Astrocyte (in vitro differentiated cells and primary cell): ENCODE results near the gene MYO9A. TPM values are rescaled to one million over a fixed set of nuclear protein-coding genes. Genes with fewer than 3 reads are reported as not detected.

Experiments used
- DNase-seq: peaks from one replicate; pipeline ENCODE4 v3.0.0-alpha.2; 2010; ENCODE audit warnings: low read depth
- FAIRE-seq: peaks from 2 replicates; lab custom pipeline; 2011; peaks lifted over from hg19 to GRCh38; lab: Jason Lieb, UNC
- H2AFZ ChIP-seq: 2 replicates; pipeline ENCODE4 v1.6.0; 2012; ENCODE audit warnings: low read depth, low read length, inconsistent platforms
- H3K27ac ChIP-seq: 2 replicates; pipeline ENCODE4 v1.5.1; 2011; ENCODE audit warnings: low read depth, low read length, inconsistent platforms
- H3K27me3 ChIP-seq: 2 replicates; pipeline ENCODE4 v1.6.0; 2011; ENCODE audit warnings: low read length, inconsistent platforms; ENCODE audit not compliant: insufficient read depth
- H3K36me3 ChIP-seq: 2 replicates; pipeline ENCODE4 v1.5.1; 2011; ENCODE audit warnings: low read length, inconsistent platforms; ENCODE audit not compliant: insufficient read depth
- H3K4me1 ChIP-seq: 2 replicates; pipeline ENCODE4 v1.5.1; 2011; ENCODE audit warnings: low read length, inconsistent platforms; ENCODE audit not compliant: insufficient read depth
- H3K4me2 ChIP-seq: 2 replicates; pipeline ENCODE4 v1.6.0; 2012; ENCODE audit warnings: low read length, inconsistent platforms
- H3K4me3 ChIP-seq: 2 replicates; pipeline ENCODE4 v1.5.1; 2011; ENCODE audit warnings: low read depth, mild to moderate bottlenecking, low read length, inconsistent platforms; ENCODE audit not compliant: insufficient read depth
- H3K79me2 ChIP-seq: 2 replicates; pipeline ENCODE4 v1.6.0; 2012; ENCODE audit warnings: mild to moderate bottlenecking, low read length, inconsistent platforms; ENCODE audit not compliant: insufficient read depth
- H3K9ac ChIP-seq: 2 replicates; pipeline ENCODE4 v1.6.0; 2012; ENCODE audit warnings: mild to moderate bottlenecking, low read length, inconsistent platforms
- H3K9me3 ChIP-seq: 2 replicates; pipeline ENCODE4 v1.5.1; 2012; ENCODE audit warnings: low read depth, mild to moderate bottlenecking, low read length, inconsistent platforms; ENCODE audit not compliant: insufficient read depth
- H4K20me1 ChIP-seq: 2 replicates; pipeline ENCODE4 v1.6.0; 2012; ENCODE audit warnings: low read length, inconsistent platforms; ENCODE audit not compliant: insufficient read depth
- H3K27ac Mint-ChIP-seq: one replicate; pipeline ENCODE4 v1.8.0; 2021; ENCODE audit warnings: mild to moderate bottlenecking, mixed read lengths; ENCODE audit not compliant: unreplicated experiment
- H3K27me3 Mint-ChIP-seq: one replicate; pipeline ENCODE4 v1.8.0; 2021; ENCODE audit warnings: low read depth, mixed read lengths; ENCODE audit not compliant: unreplicated experiment
- H3K36me3 Mint-ChIP-seq: one replicate; pipeline ENCODE4 v1.8.0; 2021; ENCODE audit warnings: low read depth, mixed read lengths; ENCODE audit not compliant: unreplicated experiment
- H3K4me1 Mint-ChIP-seq: one replicate; pipeline ENCODE4 v1.8.0; 2021; ENCODE audit warnings: low read depth, mixed read lengths; ENCODE audit not compliant: unreplicated experiment
- H3K4me3 Mint-ChIP-seq: one replicate; pipeline ENCODE4 v1.8.0; 2021; ENCODE audit warnings: mild to moderate bottlenecking, moderate library complexity, mixed read lengths; ENCODE audit not compliant: unreplicated experiment
- H3K9me3 Mint-ChIP-seq: one replicate; pipeline ENCODE4 v1.8.0; 2021; ENCODE audit warnings: mild to moderate bottlenecking, mixed read lengths; ENCODE audit not compliant: unreplicated experiment
- EZH2 ChIP-seq: IDR thresholded peaks from 2 replicates; pipeline ENCODE4 v1.6.1; 2012; ENCODE audit warnings: mild to moderate bottlenecking, low read length, inconsistent platforms; ENCODE audit not compliant: insufficient read depth
- total RNA-seq: library from RNA; stranded (reverse); gene quantifications from 2 replicates; pipeline ENCODE4 v1.2.1, GENCODE V29; 2021
- TF ChIP-seq, protein P1 (sequence below): IDR thresholded peaks from 2 replicates; pipeline ENCODE4 v1.5.1; 2011; ENCODE audit warnings: low read depth, mild to moderate bottlenecking, inconsistent platforms, low read length, moderate library complexity; ENCODE audit not compliant: insufficient read depth

Gene MYO9A
- total RNA-seq, 1 donor from 2014 or later: 26.4 TPM

DNA sequence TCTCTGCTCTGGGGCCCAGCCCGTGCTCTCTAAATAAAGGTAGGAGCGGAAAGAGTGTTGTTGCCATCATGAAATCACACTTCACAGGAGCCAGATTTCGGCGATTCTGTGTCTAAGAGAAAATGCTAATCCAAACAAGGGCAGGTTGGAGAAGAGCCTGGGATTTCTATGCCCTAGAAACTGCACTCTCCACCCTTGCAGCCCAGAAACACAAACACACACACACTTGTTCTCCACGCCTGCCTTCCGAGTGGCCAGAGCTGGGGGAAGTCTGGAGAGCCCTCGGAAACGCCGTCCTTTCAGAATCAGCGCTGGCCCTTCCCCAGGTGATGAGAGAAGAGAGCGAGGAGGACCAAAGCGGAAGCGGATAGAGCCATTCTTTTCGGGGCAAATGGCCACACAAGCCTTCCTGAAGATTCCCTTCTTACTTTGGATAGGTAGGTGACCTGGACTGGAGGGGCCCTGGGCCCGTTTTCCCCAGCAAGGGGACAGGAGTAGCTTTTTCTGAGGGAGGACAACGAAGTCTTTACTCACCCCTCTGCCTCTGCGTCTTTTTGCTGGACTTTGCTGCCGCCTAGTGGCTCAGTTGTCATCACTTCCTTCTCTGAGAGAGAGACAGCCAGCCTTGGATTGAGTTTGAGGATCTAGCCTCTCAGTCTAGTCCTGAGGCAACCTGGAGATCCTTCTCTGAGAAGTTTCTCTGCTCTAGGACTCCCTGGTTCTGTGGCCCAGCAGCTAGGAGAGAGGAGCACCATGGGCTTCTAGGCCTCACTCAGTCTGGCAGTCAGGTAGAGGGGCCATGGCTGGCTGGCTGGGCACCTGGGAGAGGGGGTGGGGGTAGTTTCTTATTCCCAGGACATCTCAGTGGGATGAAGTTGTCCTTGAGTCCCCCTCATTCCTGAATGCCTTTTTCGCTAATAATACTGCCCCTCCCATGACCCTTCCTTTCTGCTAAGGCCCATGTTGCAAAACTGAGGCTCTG is 38.0 kb upstream of the MYO9A start:
- H3K4me2 ChIP-seq: peak overlapping the region; percentile 95
- H3K9ac ChIP-seq: peak overlapping the region; percentile 71
- FAIRE-seq: peak; percentile 93
- no peaks in the 10 kb centered on the region for H3K36me3 ChIP-seq
- no peaks in the 10 kb centered on the region for H3K27me3 ChIP-seq
- Mint-ChIP-seq H3K4me3 (no peak overlapping the region), H3K27ac (no peak overlapping the region), H3K36me3 (no peaks in the 10 kb centered on the region), H3K27me3 (peaks cover 7% of the 10 kb centered on the region), H3K4me1 (peaks cover 5% of the 10 kb centered on the region), H3K9me3 (no peaks in the 10 kb centered on the region)
- H4K20me1 ChIP-seq: no peaks in the 10 kb centered on the region
- no peaks in the 10 kb centered on the region for H3K79me2 ChIP-seq
- no peak for TF ChIP-seq EZH2
- TF ChIP-seq, protein P1, sequence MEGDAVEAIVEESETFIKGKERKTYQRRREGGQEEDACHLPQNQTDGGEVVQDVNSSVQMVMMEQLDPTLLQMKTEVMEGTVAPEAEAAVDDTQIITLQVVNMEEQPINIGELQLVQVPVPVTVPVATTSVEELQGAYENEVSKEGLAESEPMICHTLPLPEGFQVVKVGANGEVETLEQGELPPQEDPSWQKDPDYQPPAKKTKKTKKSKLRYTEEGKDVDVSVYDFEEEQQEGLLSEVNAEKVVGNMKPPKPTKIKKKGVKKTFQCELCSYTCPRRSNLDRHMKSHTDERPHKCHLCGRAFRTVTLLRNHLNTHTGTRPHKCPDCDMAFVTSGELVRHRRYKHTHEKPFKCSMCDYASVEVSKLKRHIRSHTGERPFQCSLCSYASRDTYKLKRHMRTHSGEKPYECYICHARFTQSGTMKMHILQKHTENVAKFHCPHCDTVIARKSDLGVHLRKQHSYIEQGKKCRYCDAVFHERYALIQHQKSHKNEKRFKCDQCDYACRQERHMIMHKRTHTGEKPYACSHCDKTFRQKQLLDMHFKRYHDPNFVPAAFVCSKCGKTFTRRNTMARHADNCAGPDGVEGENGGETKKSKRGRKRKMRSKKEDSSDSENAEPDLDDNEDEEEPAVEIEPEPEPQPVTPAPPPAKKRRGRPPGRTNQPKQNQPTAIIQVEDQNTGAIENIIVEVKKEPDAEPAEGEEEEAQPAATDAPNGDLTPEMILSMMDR: peak; percentile 95
- no peaks in the 10 kb centered on the region for H3K9me3 ChIP-seq
- peak overlapping the region; percentile 79 for H2AFZ ChIP-seq
- H3K27ac ChIP-seq: no peak overlapping the region
- peak; percentile 52 for DNase-seq
- H3K4me3 ChIP-seq: peak overlapping the region; percentile 57
- H3K4me1 ChIP-seq: peaks cover 11% of the 10 kb centered on the region

DNA sequence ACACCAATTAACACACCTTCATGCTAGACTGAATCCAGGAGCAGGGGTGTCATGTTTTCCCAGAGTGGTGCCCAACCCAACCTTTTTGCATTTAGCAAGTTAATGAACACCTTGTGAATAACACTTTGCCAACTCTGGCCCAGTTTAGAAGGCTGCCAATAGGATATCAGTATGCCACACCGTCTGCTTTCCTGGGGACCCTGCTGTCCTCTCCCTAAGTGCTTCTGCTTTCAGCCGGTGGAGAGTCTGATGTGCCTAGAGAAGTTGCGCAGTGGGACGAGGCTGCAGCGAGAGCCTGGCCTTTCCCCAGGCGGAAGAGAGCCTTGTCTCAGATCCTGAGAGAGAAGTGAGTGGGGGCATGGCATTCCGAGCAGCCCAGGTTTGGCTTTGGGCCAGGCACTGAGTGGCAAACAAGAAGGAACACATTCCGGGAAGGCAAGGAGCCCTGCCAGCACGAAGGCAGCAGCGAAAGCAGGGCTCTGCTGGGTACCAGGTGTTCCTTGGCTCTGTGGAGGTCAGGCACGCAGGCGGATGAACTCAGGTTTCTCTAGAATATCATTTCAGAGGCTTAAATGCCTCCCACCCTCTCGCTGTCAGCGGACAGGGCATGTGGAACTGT is 37.2 kb upstream of the MYO9A start:
- H3K27ac Mint-ChIP-seq: no peak overlapping the region
- no peak for FAIRE-seq
- TF ChIP-seq, protein P1: no peak
- TF ChIP-seq EZH2: no peak

More for the DNA sequence above, 37.2 kb upstream of the MYO9A start:
- peaks cover 5% of the 10 kb centered on the region for H3K4me1 Mint-ChIP-seq
- H3K36me3 Mint-ChIP-seq: no peaks in the 10 kb centered on the region
- H3K4me2 ChIP-seq: peak overlapping the region; percentile 95
- no peak overlapping the region for H3K27ac ChIP-seq
- H3K36me3 ChIP-seq: no peaks in the 10 kb centered on the region
- H2AFZ ChIP-seq: peak overlapping the region; percentile 79
- peaks cover 11% of the 10 kb centered on the region for H3K4me1 ChIP-seq
- H3K27me3 Mint-ChIP-seq: peaks cover 7% of the 10 kb centered on the region
- H3K4me3 Mint-ChIP-seq: no peak overlapping the region
- DNase-seq: peak; percentile 13
- no peaks in the 10 kb centered on the region for H3K79me2 ChIP-seq
- no peaks in the 10 kb centered on the region for H3K27me3 ChIP-seq
- H4K20me1 ChIP-seq: no peaks in the 10 kb centered on the region
- peak overlapping the region; percentile 71 for H3K9ac ChIP-seq
- peak overlapping the region; percentile 57 for H3K4me3 ChIP-seq
- H3K9me3 Mint-ChIP-seq: no peaks in the 10 kb centered on the region
- H3K9me3 ChIP-seq: no peaks in the 10 kb centered on the region
